Testis (tissue), 3 donors: ENCODE results near the gene RAB2B. TPM values are rescaled to one million over a fixed set of nuclear protein-coding genes. Genes with fewer than 3 reads are reported as not detected.

Experiments used
- DNase-seq: peaks from one replicate; pipeline ENCODE4 v3.0.0-alpha.2; 2019
- H3K27ac ChIP-seq, 2 donors: fragments of 200-600 bp; sonication (generic); one replicate each; pipeline ENCODE4 v1.5.1; 2019
- H3K27me3 ChIP-seq: fragments of 200-600 bp; sonication (generic); one replicate; pipeline ENCODE4 v1.5.1; 2019
- H3K36me3 ChIP-seq: fragments of 200-600 bp; sonication (generic); one replicate; pipeline ENCODE4 v1.5.1; 2017; ENCODE audit warnings: low read depth; ENCODE audit errors: missing control alignments
- H3K4me1 ChIP-seq: fragments of 200-600 bp; sonication (generic); one replicate; pipeline ENCODE4 v1.5.1; 2019
- H3K4me3 ChIP-seq, 2 donors: fragments of 200-600 bp; sonication (generic); one replicate each; pipeline ENCODE4 v1.5.1; 2017 to 2019
- H3K9me3 ChIP-seq: fragments of 200-600 bp; sonication (generic); one replicate; pipeline ENCODE4 v1.5.1; 2017
- CTCF ChIP-seq, 3 experiments: fragments of 450-650 bp in 2 of 3; fragments of 200-600 bp in 1 of 3; sonication (generic) in 1 of 3; IDR thresholded peaks; one replicate each; pipeline ENCODE4 v1.5.1; 2016 to 2019; ENCODE audit warnings: antibody characterized with exemption in 3 of 3, mild to moderate bottlenecking in 2 of 3, moderate library complexity in 1 of 3
- POLR2A ChIP-seq: fragments of 450-650 bp; IDR thresholded peaks from one replicate; pipeline ENCODE4 v1.6.1; 2017; ENCODE audit warnings: antibody characterized with exemption, mild to moderate bottlenecking, moderate library complexity
- WGBS, 2 donors: methylation state at CpG; one replicate each; pipeline ENCODE4 v1.1.5; 2018; 5-methylcytosine and 5-hydroxymethylcytosine counted together
- intact Hi-C: fragments of 100-400 bp; cut with DNase I; formaldehyde crosslinking; loops from one replicate; pipeline ENCODE4 v1.15.1; 2023; ENCODE audit warnings: low total_unique reads
- polyA plus RNA-seq: library from polyadenylated mRNA; stranded (reverse); fragments of 350-450 nt; fragmentation: Illumina TruSeq; extraction: RNeasy Lipid Tissue Mini Kit (QIAGEN cat#74804); gene quantifications from one replicate; pipeline ENCODE4 v1.2.3, GENCODE V29; 2014; ENCODE audit warnings: low read depth, low replicate concordance; ENCODE audit not compliant: insufficient read depth
- total RNA-seq, 2 donors: library from RNA; depleted of rRNA; stranded (reverse); fragments of >200 nt; gene quantifications; one replicate each; pipeline ENCODE4 v1.2.3, GENCODE V29; 2016

Gene RAB2B
- total and polyA plus RNA-seq, 3 donors from 2014 or later, result 32.9 to 40.1 (median 36.4) TPM

GRCh38 chr14:21524575-21525490 lies 48.1 kb upstream of the RAB2B start:
- Histone ChIP-seq H3K36me3 (no peaks in the 10 kb centered on the region), H3K27me3 (no peaks in the 10 kb centered on the region), H3K4me3 (no peak overlapping the region), H3K27ac (no peak overlapping the region), H3K9me3 (no peaks in the 10 kb centered on the region), H3K4me1 (peaks cover 9% of the 10 kb centered on the region)
- no peak for DNase-seq
- intact Hi-C loops, result no loop called here
- no peak for TF ChIP-seq POLR2A
- no peak for TF ChIP-seq CTCF (IDR thresholded peaks at IDR 0.05)
- WGBS, 2 donors, result 66 to 77% methylated on average over 16 to 18 of the region's 18 CpGs

- Histone ChIP-seq H3K27ac (no peak overlapping the region), H3K4me1 (peaks cover 9% of the 10 kb centered on the region), H3K9me3 (no peaks in the 10 kb centered on the region), H3K36me3 (no peaks in the 10 kb centered on the region), H3K4me3 (no peak overlapping the region), H3K27me3 (no peaks in the 10 kb centered on the region)
- intact Hi-C loops, result no loop called here
- WGBS, 2 donors, result 84 to 97% methylated on average over 6 to 7 of the region's 7 CpGs
- DNase-seq, result no peak
- no peak for TF ChIP-seq CTCF (IDR thresholded peaks at IDR 0.05)
- no peak for TF ChIP-seq POLR2A
These were observed 46.4 kb upstream of the RAB2B start for GRCh38 chr14:21523203-21523602.

GRCh38 chr14:21521501-21521900 lies 44.7 kb upstream of the RAB2B start:
- no peak overlapping the region for H3K4me3 ChIP-seq
- H3K4me1 ChIP-seq, result peaks cover 5% of the 10 kb centered on the region
- no peak overlapping the region for H3K27ac ChIP-seq
- no peaks in the 10 kb centered on the region for H3K9me3 ChIP-seq
- TF ChIP-seq POLR2A, result no peak
- no peak for TF ChIP-seq CTCF (IDR thresholded peaks at IDR 0.05)
- intact Hi-C loops, result no loop called here
- no peaks in the 10 kb centered on the region for H3K27me3 ChIP-seq
- H3K36me3 ChIP-seq, result no peaks in the 10 kb centered on the region
- 82 to 87% methylated on average over 2 of the region's 2 CpGs for WGBS, 2 donors
- DNase-seq, result no peak

GRCh38 chr14:21520767-21521166 lies 44.0 kb upstream of the RAB2B start:
- Histone ChIP-seq H3K9me3 (no peaks in the 10 kb centered on the region), H3K27me3 (no peaks in the 10 kb centered on the region), H3K27ac (no peak overlapping the region), H3K4me1 (peaks cover 5% of the 10 kb centered on the region), H3K36me3 (no peaks in the 10 kb centered on the region), H3K4me3 (no peak overlapping the region)
- WGBS, 2 donors, result 90 to 96% methylated on average over 1 of the region's 1 CpG
- intact Hi-C loops, result no loop called here
- TF ChIP-seq POLR2A (no peak), CTCF (IDR thresholded peaks at IDR 0.05) (no peak)
- DNase-seq, result no peak

GRCh38 chr14:21518725-21519124 lies 42.0 kb upstream of the RAB2B start:
- no peaks in the 10 kb centered on the region for H3K36me3 ChIP-seq
- H3K9me3 ChIP-seq, result no peaks in the 10 kb centered on the region
- TF ChIP-seq POLR2A (no peak), CTCF (IDR thresholded peaks at IDR 0.05) (no peak)
- no peak for DNase-seq
- H3K4me3 ChIP-seq, result no peak overlapping the region
- no peaks in the 10 kb centered on the region for H3K4me1 ChIP-seq
- no peak overlapping the region for H3K27ac ChIP-seq
- intact Hi-C loops, result no loop called here
- no peaks in the 10 kb centered on the region for H3K27me3 ChIP-seq
- WGBS, 2 donors, result 76 to 81% methylated on average over 2 of the region's 2 CpGs
